ENCODE measurements around the gene NIBAN1.

The NIBAN1 gene

GRCh38 chr1:184945678-184946412 is 28.5 kb downstream of the NIBAN1 start:
- no peak for DNase-seq (ENCODE audit: low read depth in 2 of 2)

GRCh38 chr1:184945029-184945428 is 29.3 kb downstream of the NIBAN1 start:
- DNase-seq (ENCODE audit: low read depth in 2 of 2): no peak

GRCh38 chr1:184943998-184944397 is 30.3 kb downstream of the NIBAN1 start:
- no peak for DNase-seq (ENCODE audit: low read depth in 2 of 2)

GRCh38 chr1:184941735-184942134 is 32.6 kb downstream of the NIBAN1 start:
- no peak for DNase-seq (ENCODE audit: low read depth in 2 of 2)

GRCh38 chr1:184941410-184941733 is 32.9 kb downstream of the NIBAN1 start:
- no peak for DNase-seq (ENCODE audit: low read depth in 2 of 2)

- no peak for DNase-seq (ENCODE audit: low read depth in 2 of 2)
These were observed 33.5 kb downstream of the NIBAN1 start for GRCh38 chr1:184940694-184941409.

- no peak for DNase-seq (ENCODE audit: low read depth in 2 of 2)
These were observed 34.1 kb downstream of the NIBAN1 start for GRCh38 chr1:184940226-184940625.

GRCh38 chr1:184937729-184938128 is 36.6 kb downstream of the NIBAN1 start:
- no peak for DNase-seq (ENCODE audit: low read depth in 2 of 2)

- DNase-seq (ENCODE audit: low read depth in 2 of 2): no peak
These were observed 38.1 kb downstream of the NIBAN1 start for GRCh38 chr1:184935920-184936798.

- DNase-seq (ENCODE audit: low read depth in 2 of 2): no peak
These were observed 40.4 kb downstream of the NIBAN1 start for GRCh38 chr1:184933944-184934343.

GRCh38 chr1:184932319-184932718 is 42.0 kb downstream of the NIBAN1 start:
- DNase-seq (ENCODE audit: low read depth in 2 of 2): no peak

GRCh38 chr1:184931566-184931965 is 42.7 kb downstream of the NIBAN1 start:
- DNase-seq (ENCODE audit: low read depth in 2 of 2): no peak

- no peak for DNase-seq (ENCODE audit: low read depth in 2 of 2)
These were observed 43.7 kb downstream of the NIBAN1 start for GRCh38 chr1:184930645-184931044.

- no peak for DNase-seq (ENCODE audit: low read depth in 2 of 2)
These were observed 44.1 kb downstream of the NIBAN1 start for GRCh38 chr1:184930232-184930631.

GRCh38 chr1:184929711-184930202 is 44.6 kb downstream of the NIBAN1 start:
- no peak for DNase-seq (ENCODE audit: low read depth in 2 of 2)

- no peak for DNase-seq (ENCODE audit: low read depth in 2 of 2)
These were observed 45.9 kb downstream of the NIBAN1 start for GRCh38 chr1:184928394-184928793.

Data from activated CD4-positive, alpha-beta T cell treated with anti-CD3 and anti-CD28 coated beads for 24 hours (primary cell).